Measurements from ENCODE around the gene SH3RF3. TPM values are rescaled to one million over a fixed set of nuclear protein-coding genes. Genes with fewer than 3 reads are reported as not detected.

SH3RF3 gene
- total RNA-seq, 4 donors from 2014 or later = 2.2 to 6.1 (median 4.2) TPM

DNA sequence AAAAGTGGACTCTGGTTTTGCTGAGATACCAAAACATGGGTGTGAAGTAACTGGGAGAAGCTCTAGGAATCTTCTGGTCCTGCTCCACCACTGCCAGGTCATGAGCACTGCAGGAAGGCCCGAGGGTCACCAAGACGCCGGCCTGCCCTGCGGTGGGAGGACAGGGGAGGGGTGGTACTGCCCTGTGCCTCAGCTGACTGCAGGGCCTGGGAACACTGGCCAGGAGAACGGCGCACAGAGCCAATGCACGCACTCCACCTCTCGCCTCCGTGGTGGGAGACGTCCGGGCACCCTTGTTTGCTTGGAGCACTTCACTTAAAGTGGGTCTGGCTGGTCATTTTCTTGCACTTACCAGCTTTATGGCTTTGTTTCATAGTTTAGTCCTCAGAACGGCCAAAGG, 153.4 kb downstream of the SH3RF3 start:
- TF ChIP-seq, protein P1, sequence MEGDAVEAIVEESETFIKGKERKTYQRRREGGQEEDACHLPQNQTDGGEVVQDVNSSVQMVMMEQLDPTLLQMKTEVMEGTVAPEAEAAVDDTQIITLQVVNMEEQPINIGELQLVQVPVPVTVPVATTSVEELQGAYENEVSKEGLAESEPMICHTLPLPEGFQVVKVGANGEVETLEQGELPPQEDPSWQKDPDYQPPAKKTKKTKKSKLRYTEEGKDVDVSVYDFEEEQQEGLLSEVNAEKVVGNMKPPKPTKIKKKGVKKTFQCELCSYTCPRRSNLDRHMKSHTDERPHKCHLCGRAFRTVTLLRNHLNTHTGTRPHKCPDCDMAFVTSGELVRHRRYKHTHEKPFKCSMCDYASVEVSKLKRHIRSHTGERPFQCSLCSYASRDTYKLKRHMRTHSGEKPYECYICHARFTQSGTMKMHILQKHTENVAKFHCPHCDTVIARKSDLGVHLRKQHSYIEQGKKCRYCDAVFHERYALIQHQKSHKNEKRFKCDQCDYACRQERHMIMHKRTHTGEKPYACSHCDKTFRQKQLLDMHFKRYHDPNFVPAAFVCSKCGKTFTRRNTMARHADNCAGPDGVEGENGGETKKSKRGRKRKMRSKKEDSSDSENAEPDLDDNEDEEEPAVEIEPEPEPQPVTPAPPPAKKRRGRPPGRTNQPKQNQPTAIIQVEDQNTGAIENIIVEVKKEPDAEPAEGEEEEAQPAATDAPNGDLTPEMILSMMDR (IDR thresholded peaks at IDR 0.05) = no peak
- TF ChIP-seq POLR2A (IDR thresholded peaks at IDR 0.05) = no peak
- TF ChIP-seq POLR2AphosphoS5 (IDR thresholded peaks at IDR 0.05) = no peak
- no peak for TF ChIP-seq EP300 (IDR thresholded peaks at IDR 0.05)
- 96% methylated on average over 11 of the region's 12 CpGs for WGBS
- Histone ChIP-seq H3K9me3 (no peaks in the 10 kb centered on the region), H3K27ac (no peak overlapping the region), H3K36me3 (no peaks in the 10 kb centered on the region), H3K4me3 (no peak overlapping the region), H3K27me3 (no peaks in the 10 kb centered on the region), H3K4me1 (peaks cover 19% of the 10 kb centered on the region)
- DNase-seq (ENCODE audit: low spot score in 2 of 2) = no peak

DNA sequence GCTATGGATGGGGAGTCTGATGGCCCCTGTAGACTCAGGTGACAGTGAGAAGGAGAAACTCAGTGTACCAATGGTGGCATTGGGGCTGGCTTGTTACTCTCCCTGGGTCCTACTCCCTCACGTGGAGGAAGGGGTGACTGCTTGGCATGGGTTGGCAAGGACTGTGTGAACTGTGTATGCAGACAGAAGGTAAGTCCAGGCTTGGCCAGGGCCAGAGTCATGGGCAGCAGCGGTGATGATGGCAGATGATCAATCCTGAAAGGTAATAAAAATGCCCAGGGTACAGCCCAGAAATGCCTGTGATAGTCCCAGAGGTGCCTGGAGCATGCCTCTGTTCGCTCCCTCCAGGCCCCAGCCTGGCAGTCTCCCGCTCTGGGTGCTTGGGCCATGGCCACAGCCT, 153.9 kb downstream of the SH3RF3 start:
- DNase-seq (ENCODE audit: low spot score in 2 of 2) = no peak
- no peak for TF ChIP-seq EP300 (IDR thresholded peaks at IDR 0.05)
- no peak for TF ChIP-seq POLR2A (IDR thresholded peaks at IDR 0.05)
- TF ChIP-seq, protein P1 (IDR thresholded peaks at IDR 0.05) = no peak
- TF ChIP-seq POLR2AphosphoS5 (IDR thresholded peaks at IDR 0.05) = no peak
- no peaks in the 10 kb centered on the region for H3K27me3 ChIP-seq

GRCh38 chr2:109284826-109285225, 155.8 kb downstream of the SH3RF3 start:
- DNase-seq (ENCODE audit: low spot score in 2 of 2) = no peak
- TF ChIP-seq POLR2A (IDR thresholded peaks at IDR 0.05) (no peak), EP300 (IDR thresholded peaks at IDR 0.05) (no peak), POLR2AphosphoS5 (IDR thresholded peaks at IDR 0.05) (no peak)
- TF ChIP-seq, protein P1 (IDR thresholded peaks at IDR 0.05) = no peak
- Histone ChIP-seq H3K9me3 (no peaks in the 10 kb centered on the region), H3K4me1 (peaks cover 15% of the 10 kb centered on the region), H3K4me3 (no peak overlapping the region), H3K27ac (no peak overlapping the region), H3K27me3 (no peaks in the 10 kb centered on the region), H3K36me3 (no peaks in the 10 kb centered on the region)
- WGBS = 28% methylated on average over 7 of the region's 7 CpGs

More for the DNA sequence above, 153.9 kb downstream of the SH3RF3 start:
- H3K9me3 ChIP-seq = no peaks in the 10 kb centered on the region
- H3K4me3 ChIP-seq = no peak overlapping the region
- 100% methylated on average over 2 of the region's 4 CpGs for WGBS
- no peak overlapping the region for H3K27ac ChIP-seq
- peaks cover 19% of the 10 kb centered on the region for H3K4me1 ChIP-seq
- no peaks in the 10 kb centered on the region for H3K36me3 ChIP-seq

GRCh38 chr2:109285244-109285651, 156.2 kb downstream of the SH3RF3 start:
- Histone ChIP-seq H3K4me1 (peaks cover 15% of the 10 kb centered on the region), H3K27me3 (no peaks in the 10 kb centered on the region), H3K4me3 (no peak overlapping the region), H3K9me3 (no peaks in the 10 kb centered on the region), H3K36me3 (no peaks in the 10 kb centered on the region), H3K27ac (no peak overlapping the region)
- TF ChIP-seq EP300 (IDR thresholded peaks at IDR 0.05) (no peak), POLR2A (IDR thresholded peaks at IDR 0.05) (no peak), POLR2AphosphoS5 (IDR thresholded peaks at IDR 0.05) (no peak)
- TF ChIP-seq, protein P1 (IDR thresholded peaks at IDR 0.05) = no peak
- no peak for DNase-seq (ENCODE audit: low spot score in 2 of 2)
- 83% methylated on average over 4 of the region's 11 CpGs for WGBS

GRCh38 chr2:109287413-109287812, 158.4 kb downstream of the SH3RF3 start:
- 98% methylated on average over 5 of the region's 5 CpGs for WGBS
- no peaks in the 10 kb centered on the region for H3K27me3 ChIP-seq

More at GRCh38 chr2:109287413-109287812, 158.4 kb downstream of the SH3RF3 start:
- peaks cover 15% of the 10 kb centered on the region for H3K4me1 ChIP-seq
- DNase-seq (ENCODE audit: low spot score in 2 of 2) = no peak
- H3K9me3 ChIP-seq = no peaks in the 10 kb centered on the region
- TF ChIP-seq, protein P1 (IDR thresholded peaks at IDR 0.05) = no peak
- no peak for TF ChIP-seq POLR2AphosphoS5 (IDR thresholded peaks at IDR 0.05)
- TF ChIP-seq EP300 (IDR thresholded peaks at IDR 0.05) = no peak
- TF ChIP-seq POLR2A (IDR thresholded peaks at IDR 0.05) = no peak
- no peaks in the 10 kb centered on the region for H3K36me3 ChIP-seq
- H3K4me3 ChIP-seq = no peak overlapping the region
- H3K27ac ChIP-seq = no peak overlapping the region
